Fibroblast of pulmonary artery (primary cell): ENCODE results near the gene LY6G5C.
A peak's percentile ranks its signal among the peaks of the same experiment; 100 is the strongest.

ENCODE experiments used
- DNase-seq: peaks from one replicate; pipeline ENCODE4 v3.0.0-alpha.2; 2010; ENCODE audit warnings: low read depth
- H3K4me3 ChIP-seq: replicated peaks from 2 replicates; pipeline ENCODE4 v1.5.1; 2011; ENCODE audit warnings: low read depth, mild to moderate bottlenecking, control low read depth, low read length, moderate library complexity
- TF ChIP-seq, protein P1 (sequence below): IDR thresholded peaks from 2 replicates; pipeline ENCODE4 v1.5.1; 2011; ENCODE audit warnings: mild to moderate bottlenecking, control low read depth, low read length, inconsistent platforms; ENCODE audit errors: missing control alignments

The LY6G5C gene

DNA sequence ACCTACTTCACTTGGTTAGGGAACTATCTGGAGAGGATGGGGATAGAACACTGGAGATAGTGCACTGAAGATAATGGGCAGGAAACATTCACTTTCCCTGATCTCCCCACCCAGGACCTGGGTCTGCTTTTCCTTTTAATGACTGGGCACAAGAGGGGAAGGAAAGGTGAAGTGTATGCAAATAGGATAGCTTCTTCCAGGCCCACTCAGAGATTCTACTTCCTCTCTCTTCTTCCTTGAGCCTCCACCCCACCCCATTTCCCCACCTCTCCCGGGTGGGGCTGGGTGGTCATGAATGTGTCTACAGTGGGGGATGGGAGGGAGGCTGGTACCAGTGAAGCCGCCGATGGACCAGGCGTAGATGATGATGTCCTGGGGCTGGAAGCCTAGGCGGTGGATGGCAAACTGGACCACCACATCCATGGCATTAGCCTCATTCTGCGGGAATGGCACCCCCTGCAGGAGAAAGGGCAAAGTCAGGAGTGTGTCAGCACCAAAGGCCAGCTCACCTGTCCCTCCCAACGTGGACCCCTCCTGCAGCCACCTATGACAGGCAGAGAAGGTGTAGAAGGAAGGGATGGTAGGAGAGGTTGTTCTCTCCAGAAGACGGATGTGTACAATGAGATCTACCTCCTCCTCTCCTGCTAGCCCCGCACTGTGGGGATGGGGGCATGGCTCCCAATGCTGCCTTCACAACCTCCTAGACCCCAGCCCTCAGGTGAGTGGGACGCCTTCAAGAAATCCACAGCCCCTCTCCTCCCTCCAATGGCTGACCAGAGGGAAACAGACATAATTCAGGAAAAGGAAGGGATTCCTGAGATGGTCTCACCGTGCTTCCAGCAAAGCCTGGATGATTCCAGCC, 8.6 kb upstream of the LY6G5C start:
- H3K4me3 ChIP-seq, result no peak overlapping the region
- no peak for DNase-seq
- TF ChIP-seq, protein P1, sequence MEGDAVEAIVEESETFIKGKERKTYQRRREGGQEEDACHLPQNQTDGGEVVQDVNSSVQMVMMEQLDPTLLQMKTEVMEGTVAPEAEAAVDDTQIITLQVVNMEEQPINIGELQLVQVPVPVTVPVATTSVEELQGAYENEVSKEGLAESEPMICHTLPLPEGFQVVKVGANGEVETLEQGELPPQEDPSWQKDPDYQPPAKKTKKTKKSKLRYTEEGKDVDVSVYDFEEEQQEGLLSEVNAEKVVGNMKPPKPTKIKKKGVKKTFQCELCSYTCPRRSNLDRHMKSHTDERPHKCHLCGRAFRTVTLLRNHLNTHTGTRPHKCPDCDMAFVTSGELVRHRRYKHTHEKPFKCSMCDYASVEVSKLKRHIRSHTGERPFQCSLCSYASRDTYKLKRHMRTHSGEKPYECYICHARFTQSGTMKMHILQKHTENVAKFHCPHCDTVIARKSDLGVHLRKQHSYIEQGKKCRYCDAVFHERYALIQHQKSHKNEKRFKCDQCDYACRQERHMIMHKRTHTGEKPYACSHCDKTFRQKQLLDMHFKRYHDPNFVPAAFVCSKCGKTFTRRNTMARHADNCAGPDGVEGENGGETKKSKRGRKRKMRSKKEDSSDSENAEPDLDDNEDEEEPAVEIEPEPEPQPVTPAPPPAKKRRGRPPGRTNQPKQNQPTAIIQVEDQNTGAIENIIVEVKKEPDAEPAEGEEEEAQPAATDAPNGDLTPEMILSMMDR, result peak; percentile 42

GRCh38 chr6:31687860-31688693, 7.2 kb upstream of the LY6G5C start:
- no peak for DNase-seq
- H3K4me3 ChIP-seq, result no peak overlapping the region
- TF ChIP-seq, protein P1, result no peak

DNA sequence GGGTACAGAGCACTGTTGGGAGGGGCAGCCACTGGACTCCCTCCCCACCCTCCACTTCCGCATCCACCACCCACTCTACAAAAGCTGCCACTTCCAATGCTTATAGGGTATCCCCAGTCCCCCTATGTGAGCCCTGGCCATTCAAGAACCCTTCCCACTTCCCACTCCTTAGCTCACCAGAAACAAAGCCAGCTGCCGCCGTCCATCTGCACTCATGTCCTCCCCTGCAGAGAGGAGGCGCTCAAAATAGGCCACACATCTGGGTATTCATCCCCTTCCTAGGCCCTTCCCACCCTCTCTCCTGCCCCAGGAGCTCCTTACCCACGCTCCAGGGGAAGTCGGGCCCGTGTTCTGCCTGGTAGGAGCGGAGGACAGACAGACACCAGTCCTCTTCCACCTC, 6.5 kb upstream of the LY6G5C start:
- TF ChIP-seq, protein P1, result no peak
- H3K4me3 ChIP-seq, result no peak overlapping the region
- DNase-seq, result no peak

DNA sequence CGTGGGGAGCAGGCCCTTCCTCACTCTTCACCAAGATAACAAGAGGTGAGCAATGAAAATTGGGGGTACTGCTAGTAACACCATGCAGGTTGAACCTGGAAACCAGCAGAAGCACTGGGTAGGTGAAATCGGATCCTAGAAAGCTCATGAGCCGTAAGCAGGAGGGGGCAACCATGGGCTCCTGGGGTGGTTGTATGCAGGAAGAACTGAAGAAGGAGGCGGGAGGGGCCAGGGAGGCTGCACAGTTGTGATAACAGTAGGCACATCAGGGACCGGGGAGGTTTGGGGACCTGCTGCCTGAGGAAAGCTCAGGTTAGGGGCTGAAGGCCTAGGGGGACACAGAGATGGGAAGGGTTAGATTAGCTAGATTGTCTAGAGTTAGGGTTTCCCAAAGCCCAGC, 5.6 kb upstream of the LY6G5C start:
- no peak overlapping the region for H3K4me3 ChIP-seq
- TF ChIP-seq, protein P1, result no peak
- DNase-seq, result no peak

DNA sequence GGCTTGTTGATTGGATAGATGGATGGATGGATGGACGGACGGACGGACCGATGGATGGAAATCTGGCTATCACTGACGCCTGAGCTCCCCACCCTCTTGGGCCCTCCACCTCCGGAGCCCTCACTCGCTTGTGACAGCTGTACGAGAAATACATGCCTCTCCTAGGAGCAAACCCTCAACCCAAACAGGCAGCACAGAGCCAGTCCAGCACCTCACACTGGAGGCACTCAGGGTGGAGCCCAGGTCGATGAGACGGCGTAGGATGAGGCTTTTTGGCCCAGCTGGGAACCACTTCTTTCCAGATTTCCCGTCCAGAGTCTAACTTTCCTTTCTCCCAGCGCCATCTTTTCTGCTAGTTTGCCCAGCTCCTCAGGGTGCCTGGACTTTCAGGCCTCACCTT, 2.7 kb upstream of the LY6G5C start:
- H3K4me3 ChIP-seq, result no peak overlapping the region

GRCh38 chr6:31681135-31681671, 336 bp upstream of the LY6G5C start:
- TF ChIP-seq, protein P1, result peak; percentile 16
- peak; percentile 22 for DNase-seq
- H3K4me3 ChIP-seq, result peak overlapping the region; percentile 53

More for the DNA sequence above, 2.7 kb upstream of the LY6G5C start:
- DNase-seq, result no peak
- TF ChIP-seq, protein P1, result no peak
